GM12864 (cell line): ENCODE measurements around the gene CYB5RL.
"Not testable (repeated sequence)": the region's sequence is repeated elsewhere in the genome, so short reads cannot be mapped to it uniquely, and the experiment has no call there.

Experiments used
- DNase-seq: peaks from one replicate; pipeline ENCODE4 v3.0.0-alpha.2; 2011; ENCODE audit warnings: low read depth
- H3K4me3 ChIP-seq: 2 replicates; pipeline ENCODE4 v1.5.1; 2011; ENCODE audit warnings: mild to moderate bottlenecking, low read depth, low read length, control low read depth
- TF ChIP-seq, protein P1 (sequence below): IDR thresholded peaks from 2 replicates; pipeline ENCODE4 v1.5.1; 2011; ENCODE audit warnings: low read depth, mild to moderate bottlenecking, moderate library complexity, low read length, control low read depth, inconsistent platforms; ENCODE audit errors: missing control alignments

The CYB5RL gene

GRCh38 chr1:54221113-54221834, 21.4 kb upstream of the CYB5RL start:
- no peak overlapping the region for H3K4me3 ChIP-seq
- TF ChIP-seq, protein P1, sequence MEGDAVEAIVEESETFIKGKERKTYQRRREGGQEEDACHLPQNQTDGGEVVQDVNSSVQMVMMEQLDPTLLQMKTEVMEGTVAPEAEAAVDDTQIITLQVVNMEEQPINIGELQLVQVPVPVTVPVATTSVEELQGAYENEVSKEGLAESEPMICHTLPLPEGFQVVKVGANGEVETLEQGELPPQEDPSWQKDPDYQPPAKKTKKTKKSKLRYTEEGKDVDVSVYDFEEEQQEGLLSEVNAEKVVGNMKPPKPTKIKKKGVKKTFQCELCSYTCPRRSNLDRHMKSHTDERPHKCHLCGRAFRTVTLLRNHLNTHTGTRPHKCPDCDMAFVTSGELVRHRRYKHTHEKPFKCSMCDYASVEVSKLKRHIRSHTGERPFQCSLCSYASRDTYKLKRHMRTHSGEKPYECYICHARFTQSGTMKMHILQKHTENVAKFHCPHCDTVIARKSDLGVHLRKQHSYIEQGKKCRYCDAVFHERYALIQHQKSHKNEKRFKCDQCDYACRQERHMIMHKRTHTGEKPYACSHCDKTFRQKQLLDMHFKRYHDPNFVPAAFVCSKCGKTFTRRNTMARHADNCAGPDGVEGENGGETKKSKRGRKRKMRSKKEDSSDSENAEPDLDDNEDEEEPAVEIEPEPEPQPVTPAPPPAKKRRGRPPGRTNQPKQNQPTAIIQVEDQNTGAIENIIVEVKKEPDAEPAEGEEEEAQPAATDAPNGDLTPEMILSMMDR: no peak

DNA sequence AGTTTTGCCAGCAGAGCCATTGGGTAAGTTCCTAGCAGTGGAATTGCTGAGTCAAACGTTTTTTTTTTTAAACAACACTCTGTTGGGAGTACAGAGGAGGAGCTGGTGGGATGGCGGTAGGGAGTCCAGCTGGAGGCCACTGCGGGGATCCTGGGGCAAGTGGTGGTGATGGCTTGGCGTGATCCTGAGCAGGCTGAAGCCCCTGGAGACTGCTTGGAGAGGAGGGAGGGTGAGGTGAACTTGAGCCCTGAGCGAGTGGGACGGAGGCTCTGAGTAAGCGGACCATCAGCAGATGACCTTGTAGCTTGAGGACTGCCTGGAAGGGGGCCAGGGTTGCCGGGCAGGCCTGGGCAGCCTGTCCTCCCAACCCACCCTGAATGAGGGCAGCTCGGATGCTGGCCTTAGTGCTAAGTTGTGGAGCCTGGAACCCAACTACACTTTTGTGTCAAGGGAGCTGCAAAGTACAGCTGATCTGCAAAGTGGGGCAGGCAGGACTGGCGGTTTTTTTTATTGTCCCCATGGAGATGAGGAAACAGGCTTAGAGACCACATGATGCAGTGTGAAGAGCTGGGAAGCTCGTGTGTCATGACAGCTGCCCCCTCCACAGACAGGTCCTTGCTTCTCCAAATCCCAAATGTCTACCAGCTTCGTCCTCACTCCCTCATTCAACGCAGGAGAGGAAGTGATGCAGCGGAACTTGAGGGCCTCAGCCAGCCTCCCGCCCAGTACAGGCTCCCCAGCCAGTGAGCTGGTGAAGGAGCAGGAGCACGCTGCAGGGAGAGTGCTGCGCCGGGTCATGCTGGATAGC, 20.4 kb upstream of the CYB5RL start:
- H3K4me3 ChIP-seq: no peak overlapping the region
- TF ChIP-seq, protein P1: no peak
- DNase-seq: no peak

More at GRCh38 chr1:54221113-54221834, 21.4 kb upstream of the CYB5RL start:
- no peak for DNase-seq

- TF ChIP-seq, protein P1: no peak
- H3K4me3 ChIP-seq: no peak overlapping the region
- no peak for DNase-seq
Observed at GRCh38 chr1:54219688-54220003, 19.8 kb upstream of the CYB5RL start.

GRCh38 chr1:54218883-54219687, 19.3 kb upstream of the CYB5RL start:
- no peak overlapping the region for H3K4me3 ChIP-seq
- DNase-seq: no peak
- TF ChIP-seq, protein P1: no peak

DNA sequence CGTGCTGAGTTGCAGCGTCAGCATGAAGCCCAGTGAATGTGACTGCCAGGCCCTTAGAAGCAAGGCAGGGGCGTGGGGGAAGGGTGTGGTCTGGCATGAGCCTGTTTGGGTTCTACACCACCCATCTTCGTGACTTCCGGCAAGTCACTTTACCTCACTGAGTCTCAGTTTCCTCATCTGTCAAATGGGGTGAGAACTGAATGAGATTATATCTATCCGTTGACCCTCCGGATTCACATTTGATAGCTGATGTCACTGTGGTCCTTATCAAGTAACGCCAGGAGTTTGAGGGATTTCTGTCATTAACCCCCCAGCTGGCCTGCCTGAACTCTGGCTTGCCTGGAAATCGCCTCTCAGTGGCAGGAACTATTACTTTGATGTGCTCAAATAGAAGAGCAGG, 15.7 kb upstream of the CYB5RL start:
- TF ChIP-seq, protein P1: no peak
- H3K4me3 ChIP-seq: no peak overlapping the region
- no peak for DNase-seq

GRCh38 chr1:54212872-54213271, 13.0 kb upstream of the CYB5RL start:
- no peak for DNase-seq
- TF ChIP-seq, protein P1: no peak
- H3K4me3 ChIP-seq: no peak overlapping the region

- not testable (repeated sequence) for DNase-seq, H3K4me3 ChIP-seq
Observed at GRCh38 chr1:54207896-54208295, 8.1 kb upstream of the CYB5RL start.
